ENCODE measurements around the gene METTL21A. TPM values are rescaled to one million over a fixed set of nuclear protein-coding genes. Genes with fewer than 3 reads are reported as not detected.

Gene METTL21A
- total and polyA plus RNA-seq, 2 experiments from 2014 or later: 26.9 to 34.6 TPM

GRCh38 chr2:207599636-207600035 is 25.6 kb downstream of the METTL21A start:
- H2AFZ ChIP-seq: no peak overlapping the region
- no peak overlapping the region for H3K27ac ChIP-seq
- no peak overlapping the region for H3K4me2 ChIP-seq
- no peaks in the 10 kb centered on the region for H3K36me3 ChIP-seq (replicated peaks; ENCODE audit: insufficient read depth, low read depth)
- no peaks in the 10 kb centered on the region for H3K27me3 ChIP-seq
- no peak overlapping the region for H3K4me3 ChIP-seq
- H3K79me2 ChIP-seq: peaks cover 2% of the 10 kb centered on the region
- no peaks in the 10 kb centered on the region for H4K20me1 ChIP-seq (ENCODE audit: insufficient read depth, poor library complexity, severe bottlenecking)
- TF ChIP-seq EZH2 (IDR thresholded peaks at IDR 0.05; ENCODE audit: borderline replicate concordance): no peak
- TF ChIP-seq EZH2phosphoT487 (IDR thresholded peaks at IDR 0.05; ENCODE audit: low read depth, severe bottlenecking, unreplicated experiment): no peak
- TF ChIP-seq, protein P1, sequence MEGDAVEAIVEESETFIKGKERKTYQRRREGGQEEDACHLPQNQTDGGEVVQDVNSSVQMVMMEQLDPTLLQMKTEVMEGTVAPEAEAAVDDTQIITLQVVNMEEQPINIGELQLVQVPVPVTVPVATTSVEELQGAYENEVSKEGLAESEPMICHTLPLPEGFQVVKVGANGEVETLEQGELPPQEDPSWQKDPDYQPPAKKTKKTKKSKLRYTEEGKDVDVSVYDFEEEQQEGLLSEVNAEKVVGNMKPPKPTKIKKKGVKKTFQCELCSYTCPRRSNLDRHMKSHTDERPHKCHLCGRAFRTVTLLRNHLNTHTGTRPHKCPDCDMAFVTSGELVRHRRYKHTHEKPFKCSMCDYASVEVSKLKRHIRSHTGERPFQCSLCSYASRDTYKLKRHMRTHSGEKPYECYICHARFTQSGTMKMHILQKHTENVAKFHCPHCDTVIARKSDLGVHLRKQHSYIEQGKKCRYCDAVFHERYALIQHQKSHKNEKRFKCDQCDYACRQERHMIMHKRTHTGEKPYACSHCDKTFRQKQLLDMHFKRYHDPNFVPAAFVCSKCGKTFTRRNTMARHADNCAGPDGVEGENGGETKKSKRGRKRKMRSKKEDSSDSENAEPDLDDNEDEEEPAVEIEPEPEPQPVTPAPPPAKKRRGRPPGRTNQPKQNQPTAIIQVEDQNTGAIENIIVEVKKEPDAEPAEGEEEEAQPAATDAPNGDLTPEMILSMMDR (IDR thresholded peaks at IDR 0.05; ENCODE audit: poor library complexity): no peak
- no peaks in the 10 kb centered on the region for H3K9me2 ChIP-seq (replicated peaks; ENCODE audit: insufficient read depth)
- H3K4me1 ChIP-seq (ENCODE audit: insufficient read depth): no peaks in the 10 kb centered on the region
- no peaks in the 10 kb centered on the region for H3K9me3 ChIP-seq (ENCODE audit: low read depth)
- no peak for DNase-seq (ENCODE audit: low spot score)

DNA sequence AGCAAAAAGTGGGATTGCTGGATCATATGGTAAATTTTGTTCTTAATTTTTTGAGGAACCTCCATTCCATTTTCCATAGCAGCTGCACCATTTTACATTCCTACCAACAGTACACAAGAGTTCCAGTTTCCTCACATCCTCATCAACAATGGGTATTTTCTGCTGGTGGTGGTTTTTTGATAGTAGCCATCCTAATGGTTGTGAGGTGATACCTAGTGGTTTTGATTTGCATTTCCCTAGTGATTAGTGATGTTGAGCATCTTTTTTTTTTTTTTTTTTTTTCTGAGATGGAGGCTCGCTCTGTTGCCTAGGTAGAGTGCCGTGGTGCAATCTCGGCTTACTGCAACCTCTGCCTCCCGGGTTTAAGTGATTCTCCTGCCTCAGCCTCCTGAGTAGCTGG is 30.5 kb downstream of the METTL21A start:
- Histone ChIP-seq H3K79me2 (peaks cover 5% of the 10 kb centered on the region), H2AFZ (no peak overlapping the region), H3K27ac (no peak overlapping the region), H3K4me2 (no peak overlapping the region), H3K9me2 (replicated peaks; ENCODE audit: insufficient read depth) (no peaks in the 10 kb centered on the region), H3K4me3 (no peak overlapping the region), H4K20me1 (ENCODE audit: insufficient read depth, poor library complexity, severe bottlenecking) (no peaks in the 10 kb centered on the region), H3K9me3 (ENCODE audit: low read depth) (peaks cover 8% of the 10 kb centered on the region), H3K4me1 (ENCODE audit: insufficient read depth) (no peaks in the 10 kb centered on the region), H3K27me3 (no peaks in the 10 kb centered on the region), H3K36me3 (replicated peaks; ENCODE audit: insufficient read depth, low read depth) (peaks cover 3% of the 10 kb centered on the region)
- 93% methylated on average over 4 of the region's 4 CpGs for WGBS (ENCODE audit: low lambda C conversion rate, missing lambda C conversion rate)
- DNase-seq (ENCODE audit: low spot score): no peak
- TF ChIP-seq EZH2 (IDR thresholded peaks at IDR 0.05; ENCODE audit: borderline replicate concordance) (no peak), EZH2phosphoT487 (IDR thresholded peaks at IDR 0.05; ENCODE audit: low read depth, severe bottlenecking, unreplicated experiment) (no peak)
- TF ChIP-seq, protein P1 (IDR thresholded peaks at IDR 0.05; ENCODE audit: poor library complexity): no peak

- Histone ChIP-seq H3K9me3 (ENCODE audit: low read depth) (peaks cover 8% of the 10 kb centered on the region), H3K4me1 (ENCODE audit: insufficient read depth) (no peaks in the 10 kb centered on the region), H3K79me2 (peaks cover 5% of the 10 kb centered on the region), H2AFZ (no peak overlapping the region), H3K9me2 (replicated peaks; ENCODE audit: insufficient read depth) (no peaks in the 10 kb centered on the region), H3K36me3 (replicated peaks; ENCODE audit: insufficient read depth, low read depth) (peaks cover 3% of the 10 kb centered on the region), H3K4me3 (no peak overlapping the region), H3K4me2 (no peak overlapping the region), H4K20me1 (ENCODE audit: insufficient read depth, poor library complexity, severe bottlenecking) (no peaks in the 10 kb centered on the region), H3K27me3 (no peaks in the 10 kb centered on the region), H3K27ac (no peak overlapping the region)
- TF ChIP-seq EZH2 (IDR thresholded peaks at IDR 0.05; ENCODE audit: borderline replicate concordance) (no peak), EZH2phosphoT487 (IDR thresholded peaks at IDR 0.05; ENCODE audit: low read depth, severe bottlenecking, unreplicated experiment) (no peak)
- TF ChIP-seq, protein P1 (IDR thresholded peaks at IDR 0.05; ENCODE audit: poor library complexity): no peak
- no peak for DNase-seq (ENCODE audit: low spot score)
- 96% methylated on average over 3 of the region's 3 CpGs for WGBS (ENCODE audit: low lambda C conversion rate, missing lambda C conversion rate)
These were observed 30.9 kb downstream of the METTL21A start for GRCh38 chr2:207594264-207594663.

DNA sequence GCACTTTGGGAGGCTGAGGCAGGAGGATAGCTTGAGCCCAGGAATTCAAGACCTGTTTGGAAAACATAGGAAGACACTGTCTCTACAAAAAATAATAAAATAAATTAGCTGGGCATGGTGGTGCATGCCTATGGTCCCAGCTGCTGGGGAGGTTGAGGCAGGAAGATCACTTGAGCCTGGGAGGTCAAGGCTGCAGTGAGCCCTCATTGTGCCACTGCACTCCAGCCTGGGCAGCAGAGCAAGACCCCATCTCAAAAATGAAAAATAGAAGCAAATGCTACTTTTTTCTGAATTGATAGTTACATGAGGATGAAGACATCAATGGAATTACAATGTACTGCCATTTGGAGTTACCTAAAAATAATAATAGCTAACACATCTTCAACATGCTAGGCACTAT is 31.9 kb downstream of the METTL21A start:
- peaks cover 8% of the 10 kb centered on the region for H3K9me3 ChIP-seq (ENCODE audit: low read depth)
- no peak for DNase-seq (ENCODE audit: low spot score)
- TF ChIP-seq EZH2 (IDR thresholded peaks at IDR 0.05; ENCODE audit: borderline replicate concordance) (no peak), EZH2phosphoT487 (IDR thresholded peaks at IDR 0.05; ENCODE audit: low read depth, severe bottlenecking, unreplicated experiment) (no peak)
- TF ChIP-seq, protein P1 (IDR thresholded peaks at IDR 0.05; ENCODE audit: poor library complexity): no peak
- no peak overlapping the region for H2AFZ ChIP-seq
- H3K79me2 ChIP-seq: peaks cover 5% of the 10 kb centered on the region
- H3K4me2 ChIP-seq: no peak overlapping the region
- H3K27ac ChIP-seq: no peak overlapping the region
- no peaks in the 10 kb centered on the region for H3K4me1 ChIP-seq (ENCODE audit: insufficient read depth)
- no peaks in the 10 kb centered on the region for H4K20me1 ChIP-seq (ENCODE audit: insufficient read depth, poor library complexity, severe bottlenecking)
- H3K36me3 ChIP-seq (replicated peaks; ENCODE audit: insufficient read depth, low read depth): peaks cover 3% of the 10 kb centered on the region
- no peak overlapping the region for H3K4me3 ChIP-seq
- H3K9me2 ChIP-seq (replicated peaks; ENCODE audit: insufficient read depth): no peaks in the 10 kb centered on the region
- no peaks in the 10 kb centered on the region for H3K27me3 ChIP-seq

Measured in hepatocyte (in vitro differentiated cells).